GM18520 (cell line): Measurements from ENCODE around the gene LEKR1.

Source experiments
- ATAC-seq: cut with Tn5 transposase; IDR thresholded peaks from one replicate; pipeline ENCODE4 v1.9.1; 2021; ENCODE audit not compliant: unreplicated experiment

LEKR1 gene

DNA sequence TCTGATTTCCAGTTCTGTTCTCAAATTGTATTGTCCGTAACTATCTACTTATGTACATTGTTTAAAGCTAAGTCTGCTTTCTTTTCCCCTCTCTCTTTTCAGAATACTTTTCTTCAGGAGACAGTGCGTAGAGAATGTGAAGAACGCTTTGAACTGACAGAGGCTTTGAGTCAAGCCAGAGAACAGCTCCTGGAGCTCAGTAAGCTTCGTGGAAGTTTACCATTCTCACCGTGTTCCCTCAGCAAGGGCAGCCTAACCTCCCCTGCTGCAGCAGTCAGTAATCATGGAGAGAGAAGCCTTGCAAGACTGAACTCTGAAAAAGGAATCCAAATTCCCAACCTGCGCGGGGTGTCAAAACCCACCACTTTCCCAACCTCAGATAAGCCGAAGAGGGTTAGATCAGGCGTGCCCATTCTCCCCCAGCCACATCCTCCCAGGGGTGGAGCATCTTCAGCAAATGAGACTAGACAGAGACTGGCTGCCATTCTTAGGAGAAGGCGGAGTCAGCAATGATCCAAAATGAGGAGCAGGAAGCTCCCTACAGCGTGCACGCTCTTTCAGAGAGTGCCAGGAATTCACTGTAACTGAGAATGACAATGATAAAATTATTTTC lies 219.2 kb downstream of the LEKR1 start:
- ATAC-seq = no peak

DNA sequence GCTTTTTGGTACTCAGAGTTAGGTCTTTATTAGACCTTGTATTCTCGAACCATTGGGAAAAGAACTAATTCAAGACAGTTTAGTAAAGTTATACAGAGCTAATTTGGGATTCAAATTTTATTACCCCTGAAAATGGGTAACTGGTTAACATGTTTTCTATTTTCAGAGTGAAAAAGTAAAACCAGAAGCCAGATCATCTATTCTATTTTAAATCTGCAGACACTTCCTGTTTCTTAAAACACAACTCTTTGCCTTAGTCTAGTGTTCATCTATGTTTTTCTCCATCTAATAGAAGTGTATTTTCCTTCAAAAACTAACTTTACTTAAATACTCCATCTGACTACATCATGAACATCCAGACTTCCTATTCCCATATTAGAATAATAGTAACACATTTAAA lies 220.4 kb downstream of the LEKR1 start:
- ATAC-seq = no peak

DNA sequence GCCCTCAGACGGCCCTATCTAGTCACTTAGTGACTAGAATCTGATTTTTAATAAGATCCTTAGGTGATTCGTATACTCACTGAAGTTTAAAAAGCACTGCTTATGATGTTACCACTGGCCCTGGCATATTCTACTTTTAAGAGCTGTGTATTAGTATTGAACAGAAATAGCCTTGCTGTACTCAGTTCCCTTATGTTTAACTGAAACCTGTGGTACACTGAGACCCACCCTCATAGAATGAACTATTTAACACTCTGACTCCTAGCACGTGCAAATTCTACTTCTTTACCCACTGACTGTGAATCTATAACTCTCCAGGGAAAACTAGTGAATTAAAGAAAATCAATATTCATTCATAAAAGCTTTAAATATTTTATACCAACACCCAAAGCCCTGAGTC lies 224.9 kb downstream of the LEKR1 start:
- ATAC-seq = no peak

DNA sequence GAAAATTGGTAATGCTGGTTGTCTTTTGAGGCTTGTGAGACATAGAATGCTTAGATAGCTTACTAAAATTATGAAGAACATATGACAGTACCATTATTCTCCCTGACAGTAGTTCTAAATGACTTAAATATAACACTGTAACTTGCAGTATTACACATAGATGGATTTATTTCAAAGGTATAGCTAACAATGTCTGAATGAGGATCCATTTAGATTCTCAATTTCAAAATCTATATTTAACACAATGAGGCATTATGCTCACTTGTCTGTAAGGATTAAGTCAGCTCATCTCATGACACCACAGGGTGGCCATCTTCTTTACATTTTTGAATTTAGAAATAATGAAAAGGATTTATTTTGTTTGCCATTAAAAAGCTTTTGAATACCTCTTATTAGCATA lies 225.4 kb downstream of the LEKR1 start:
- ATAC-seq = no peak

DNA sequence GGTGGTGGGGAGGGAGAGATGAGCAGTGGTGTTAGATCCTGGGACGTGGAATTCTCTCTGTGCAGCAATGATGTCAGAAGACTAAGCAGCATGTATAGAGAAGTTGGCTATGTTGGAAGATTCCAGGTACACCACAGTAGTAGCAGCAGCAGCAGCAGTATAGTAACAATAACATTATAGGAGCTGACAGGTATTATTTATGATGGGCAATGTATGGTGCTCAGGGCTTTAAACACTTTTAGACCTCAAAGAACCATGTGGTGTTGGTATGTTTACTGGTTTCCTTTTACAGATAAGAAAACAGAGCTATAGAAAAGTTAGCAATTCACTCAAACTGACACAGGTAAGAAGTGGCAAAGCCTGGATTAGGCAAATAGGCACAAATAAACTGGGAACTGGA lies 229.9 kb downstream of the LEKR1 start:
- ATAC-seq = no peak

DNA sequence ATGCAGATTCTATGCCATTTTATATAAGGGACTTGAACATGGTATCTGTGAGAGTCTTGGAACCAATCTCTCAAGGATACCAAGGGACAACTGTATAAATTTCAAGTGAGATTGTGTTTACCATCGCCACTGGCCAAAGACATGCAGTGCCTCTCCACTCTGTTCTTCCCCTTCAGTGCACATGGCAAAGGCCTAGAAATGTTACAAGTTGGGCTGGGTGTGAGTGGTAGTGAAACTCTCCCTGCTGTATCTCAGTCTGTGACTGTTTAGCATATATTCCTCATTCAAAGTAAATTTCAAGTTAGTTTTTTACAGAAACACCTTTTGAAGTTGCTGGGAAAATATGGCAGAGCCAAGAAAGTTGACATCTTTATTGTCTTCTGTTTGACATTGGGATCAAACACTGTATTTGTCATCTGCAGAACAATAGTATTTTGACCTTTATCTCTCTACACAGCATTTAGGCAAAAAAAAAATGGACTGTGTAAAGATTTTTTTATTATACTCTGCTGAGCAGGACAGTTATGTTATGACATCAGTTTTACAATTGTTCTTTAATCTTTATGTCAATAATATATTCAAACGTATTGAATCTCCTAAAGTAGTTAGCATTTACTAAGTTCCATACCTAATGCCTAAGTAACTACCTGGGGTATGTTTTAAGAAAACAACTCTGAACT lies 232.4 kb downstream of the LEKR1 start:
- no peak for ATAC-seq

DNA sequence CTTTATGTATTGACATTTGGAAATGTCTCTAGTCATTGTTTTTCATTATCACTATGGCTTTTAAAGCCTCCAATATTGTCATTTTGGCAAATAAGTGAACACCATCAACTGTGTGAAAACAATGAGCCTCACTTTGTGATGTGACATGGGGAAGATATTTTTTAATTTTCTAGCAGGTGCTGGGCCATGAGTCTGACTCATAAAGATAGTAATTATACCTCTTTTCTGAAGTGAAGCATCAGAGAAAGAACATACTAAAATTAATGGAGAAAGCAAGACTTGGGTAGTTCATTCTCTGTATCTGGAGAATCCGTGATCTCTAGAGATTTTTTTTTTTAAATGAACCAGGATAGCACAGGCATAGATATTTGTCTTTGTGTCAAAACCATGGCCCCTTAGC lies 233.0 kb downstream of the LEKR1 start:
- ATAC-seq = no peak

DNA sequence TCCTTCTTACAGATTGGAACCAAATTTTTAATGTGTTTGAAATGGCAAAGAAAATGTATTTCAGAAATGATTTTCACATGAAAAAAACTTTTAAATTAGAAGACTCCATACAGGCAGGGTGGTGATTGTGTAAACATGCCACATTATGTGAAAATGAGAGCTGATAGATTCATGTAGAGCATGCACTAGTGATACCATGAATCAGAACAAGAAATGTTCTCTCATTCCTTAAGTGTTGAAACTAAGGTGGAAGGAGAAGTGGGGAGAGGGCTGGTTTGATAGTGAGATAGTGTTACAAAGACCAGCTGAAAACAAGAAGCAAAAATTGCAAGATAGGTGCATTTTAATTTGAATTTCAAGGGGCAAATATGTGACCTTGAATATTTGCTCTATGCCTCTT lies 233.5 kb downstream of the LEKR1 start:
- peak; percentile 63 for ATAC-seq

DNA sequence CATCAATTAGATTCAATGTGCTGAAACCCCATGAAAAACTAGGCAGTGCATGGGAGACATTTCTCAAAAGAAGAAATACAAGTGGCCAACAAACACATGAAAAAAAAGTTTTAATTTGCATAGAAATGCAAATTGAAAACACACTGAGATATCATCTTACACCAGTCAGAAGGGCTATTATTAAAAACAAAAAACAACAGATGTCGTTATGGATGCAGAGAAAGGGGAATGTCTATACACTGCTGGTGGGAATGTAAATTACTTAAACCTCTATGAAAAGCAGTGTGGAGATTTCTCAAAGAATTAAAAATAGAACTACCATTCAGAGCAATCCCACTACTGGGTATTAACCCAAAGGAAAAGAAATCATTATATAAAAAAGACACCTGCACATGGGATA lies 235.1 kb downstream of the LEKR1 start:
- no peak for ATAC-seq

DNA sequence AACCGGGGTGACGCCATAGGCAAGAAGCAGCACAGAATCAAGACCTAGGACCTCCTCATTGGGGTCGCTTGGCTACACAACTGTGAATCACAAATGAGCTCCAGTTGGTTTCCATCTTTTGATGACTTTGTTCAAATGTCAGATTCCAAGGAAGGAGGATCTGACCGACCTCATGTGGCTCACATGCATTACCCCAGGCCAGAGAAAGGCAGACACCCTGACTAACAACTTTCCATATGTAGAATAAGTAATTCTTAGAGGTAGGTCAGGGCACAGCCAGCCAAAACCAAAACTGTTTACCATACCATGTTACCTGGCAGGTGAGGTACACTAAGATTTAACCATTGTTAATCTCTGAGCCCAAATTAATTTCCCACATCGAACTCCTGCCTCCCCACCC lies 237.3 kb downstream of the LEKR1 start:
- no peak for ATAC-seq

DNA sequence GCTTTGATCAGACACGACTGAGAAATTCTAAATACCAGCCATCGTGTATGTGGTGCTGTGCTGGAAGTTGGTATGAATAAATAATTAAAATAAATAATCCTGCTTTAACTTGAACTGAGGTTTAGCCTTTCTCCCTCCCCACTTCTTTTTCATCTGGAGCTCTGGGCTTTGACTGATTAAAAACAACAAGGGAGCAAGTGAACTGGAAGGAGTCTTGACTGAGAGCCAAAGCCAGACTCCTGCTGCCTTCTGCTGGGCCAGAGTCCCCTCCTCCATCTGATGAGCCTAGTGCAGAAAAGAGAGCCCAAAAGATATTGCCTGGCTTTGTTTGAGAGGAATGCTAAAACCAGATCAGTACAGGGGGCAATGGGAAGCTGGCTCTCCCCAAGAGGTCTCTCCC lies 237.8 kb downstream of the LEKR1 start:
- ATAC-seq = no peak

DNA sequence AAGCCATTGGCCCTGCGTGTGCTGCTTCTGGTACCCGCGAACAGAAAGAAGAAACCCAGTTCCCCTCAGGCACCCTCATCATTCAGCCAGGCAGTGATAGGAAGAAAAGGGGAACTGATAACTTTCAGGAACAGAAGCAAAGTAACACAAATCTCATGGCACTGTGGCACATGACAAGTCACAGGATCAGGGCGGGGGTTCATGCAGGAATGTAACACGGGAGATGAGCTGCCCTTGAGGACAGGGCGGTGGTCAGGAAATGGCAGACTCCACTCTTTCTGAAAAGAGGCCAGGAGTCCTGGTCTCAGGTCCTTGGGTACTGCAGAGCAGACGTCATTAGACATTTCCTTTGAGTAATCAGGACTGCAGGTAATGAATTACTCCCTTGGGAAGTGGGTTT lies 238.2 kb downstream of the LEKR1 start:
- peak; percentile 29 for ATAC-seq

DNA sequence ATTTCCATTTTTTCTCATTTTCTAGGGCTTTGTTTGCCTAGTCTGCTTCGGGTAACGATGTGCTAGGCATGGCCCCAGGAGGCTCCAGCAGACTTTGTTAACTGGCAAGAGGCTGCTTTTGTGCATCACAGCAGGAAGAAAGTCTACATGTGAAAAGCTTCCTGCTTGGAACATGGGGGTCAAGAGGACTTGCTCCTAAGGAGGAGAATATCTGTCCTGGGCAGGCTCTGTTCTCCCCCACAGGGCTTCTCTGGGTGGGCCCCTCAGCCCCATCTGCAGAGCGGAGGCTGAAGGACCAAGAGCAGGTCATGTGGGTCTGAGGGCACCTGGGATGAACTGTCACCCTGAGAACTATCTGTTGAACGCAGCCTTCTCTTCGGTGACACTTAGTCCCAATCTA lies 239.0 kb downstream of the LEKR1 start:
- ATAC-seq = no peak

DNA sequence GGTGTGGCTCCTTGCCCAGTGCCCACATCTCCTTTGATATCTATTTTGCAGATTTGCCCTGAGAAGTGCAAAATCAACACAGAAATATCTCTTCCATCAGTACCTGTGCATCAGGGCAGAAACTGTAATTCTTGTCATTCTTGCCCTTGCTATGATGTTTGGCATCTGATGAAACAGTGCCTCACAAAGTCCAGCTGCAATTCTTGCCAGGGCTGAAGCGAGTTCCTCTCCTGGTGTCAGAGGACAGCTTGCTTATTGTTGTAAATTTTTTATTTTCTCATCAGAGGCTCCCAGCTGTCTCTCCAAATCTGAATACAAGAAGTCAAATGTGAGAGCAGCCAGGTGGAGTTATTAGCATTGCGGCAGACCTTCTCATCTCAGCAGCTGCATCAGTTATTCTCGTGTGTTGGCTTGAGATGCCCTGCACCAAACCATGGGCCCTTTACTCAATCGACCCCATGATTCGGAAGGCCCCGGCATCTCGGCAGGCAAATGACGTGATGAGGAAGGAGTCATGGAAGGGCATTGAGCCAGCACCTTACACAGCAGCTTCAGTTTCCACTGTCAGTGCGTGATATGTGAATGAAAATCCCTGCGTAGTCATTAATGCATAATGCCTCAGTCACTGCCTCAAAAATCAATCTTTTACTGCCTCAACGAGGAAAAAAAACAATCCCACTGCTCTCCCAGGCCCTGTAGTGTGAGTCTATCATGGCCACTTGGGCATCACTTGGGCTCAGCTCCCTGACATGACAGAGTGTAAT lies 240.4 kb downstream of the LEKR1 start:
- no peak for ATAC-seq

DNA sequence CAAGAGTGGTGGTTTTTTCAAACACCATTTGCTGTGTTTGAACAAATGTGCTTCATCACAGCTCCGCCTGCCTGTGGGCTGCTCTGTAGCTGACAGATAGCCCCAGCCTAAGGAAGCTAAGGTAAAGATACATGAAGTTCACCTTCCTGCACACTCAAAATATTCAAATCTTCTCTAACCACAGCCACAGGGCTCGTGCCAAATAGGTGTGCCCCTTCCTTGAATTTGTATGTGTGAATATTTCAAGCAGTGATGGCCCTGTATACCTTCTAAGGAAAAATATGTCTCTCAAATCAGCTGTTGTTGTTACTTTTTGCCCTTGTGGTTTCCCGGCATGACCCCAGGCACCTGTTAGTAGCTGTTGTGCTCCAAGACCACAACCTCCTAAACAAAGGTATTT lies 241.0 kb downstream of the LEKR1 start:
- peak; percentile 64 for ATAC-seq

DNA sequence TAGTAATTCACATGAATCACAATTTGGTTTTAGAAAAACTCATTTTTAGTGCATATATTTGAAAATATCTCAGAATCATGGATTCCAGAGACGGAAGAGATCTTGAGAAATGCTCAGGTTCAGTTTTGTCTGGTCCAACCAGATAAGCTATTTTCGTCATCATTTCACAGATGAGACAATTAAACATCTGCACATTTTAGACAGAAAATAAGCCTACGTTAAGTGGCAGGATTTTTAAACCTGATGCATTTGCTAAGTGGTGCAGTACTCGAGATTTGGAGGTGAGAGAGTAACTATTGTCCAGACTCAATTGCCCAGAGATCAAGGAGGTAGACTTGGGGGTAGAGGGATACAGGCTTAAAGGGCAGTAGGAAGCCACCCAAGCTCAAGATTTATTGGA lies 243.3 kb downstream of the LEKR1 start:
- no peak for ATAC-seq

DNA sequence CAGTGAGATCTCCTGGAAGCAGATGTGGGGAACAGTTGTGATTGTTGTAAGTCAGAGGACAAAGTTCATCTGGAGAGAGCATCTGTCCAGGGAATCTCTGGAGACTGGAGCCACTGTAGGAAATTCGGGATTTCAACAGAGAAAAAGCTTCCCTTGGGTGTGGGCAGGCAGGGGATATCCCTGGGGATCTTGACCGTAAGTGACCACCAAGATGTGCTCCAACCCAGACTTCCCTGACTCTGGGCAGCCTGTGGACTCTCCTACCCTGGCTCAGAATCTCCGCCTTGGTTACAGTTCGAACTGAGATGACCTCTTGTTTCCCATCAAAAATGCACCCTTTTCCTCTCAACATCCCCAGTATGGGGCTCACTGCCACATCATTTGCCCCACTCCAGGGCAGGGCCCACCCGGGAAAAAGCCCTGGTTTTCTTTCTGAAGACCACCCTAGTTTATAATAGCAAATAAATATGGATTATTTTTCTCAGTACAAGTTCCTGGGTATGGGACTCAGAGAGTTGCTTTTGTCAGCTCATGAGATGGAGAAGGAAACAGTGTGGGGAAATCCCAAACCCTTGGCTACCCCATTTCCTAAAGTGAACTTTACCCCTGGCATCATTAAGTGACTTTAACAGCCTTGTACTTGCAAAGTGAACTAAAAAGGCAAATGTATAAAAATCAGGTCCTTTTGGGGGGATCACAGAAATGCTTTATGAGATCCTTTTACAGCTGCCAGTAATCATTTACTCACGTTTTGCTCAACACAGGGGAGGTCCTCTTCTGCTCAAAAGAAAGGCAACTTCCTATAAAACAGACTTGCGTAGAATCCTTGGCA lies 243.9 kb downstream of the LEKR1 start:
- ATAC-seq = no peak

DNA sequence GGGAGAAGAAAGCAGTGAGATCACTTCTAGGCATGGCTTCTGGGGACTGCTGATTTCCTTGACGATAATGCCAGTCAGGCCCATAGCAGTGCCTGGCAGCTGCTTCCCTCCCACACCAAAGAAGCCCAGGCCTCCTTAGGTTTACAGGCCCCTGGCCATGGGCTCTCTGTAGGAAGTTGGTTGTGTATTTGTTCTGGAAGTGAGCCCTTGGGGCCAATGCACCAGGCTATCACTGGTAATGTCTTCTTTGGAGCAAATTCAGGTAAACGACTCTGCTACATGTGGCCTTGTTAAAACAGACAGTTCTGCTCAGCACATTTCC lies 244.5 kb downstream of the LEKR1 start:
- ATAC-seq = no peak

DNA sequence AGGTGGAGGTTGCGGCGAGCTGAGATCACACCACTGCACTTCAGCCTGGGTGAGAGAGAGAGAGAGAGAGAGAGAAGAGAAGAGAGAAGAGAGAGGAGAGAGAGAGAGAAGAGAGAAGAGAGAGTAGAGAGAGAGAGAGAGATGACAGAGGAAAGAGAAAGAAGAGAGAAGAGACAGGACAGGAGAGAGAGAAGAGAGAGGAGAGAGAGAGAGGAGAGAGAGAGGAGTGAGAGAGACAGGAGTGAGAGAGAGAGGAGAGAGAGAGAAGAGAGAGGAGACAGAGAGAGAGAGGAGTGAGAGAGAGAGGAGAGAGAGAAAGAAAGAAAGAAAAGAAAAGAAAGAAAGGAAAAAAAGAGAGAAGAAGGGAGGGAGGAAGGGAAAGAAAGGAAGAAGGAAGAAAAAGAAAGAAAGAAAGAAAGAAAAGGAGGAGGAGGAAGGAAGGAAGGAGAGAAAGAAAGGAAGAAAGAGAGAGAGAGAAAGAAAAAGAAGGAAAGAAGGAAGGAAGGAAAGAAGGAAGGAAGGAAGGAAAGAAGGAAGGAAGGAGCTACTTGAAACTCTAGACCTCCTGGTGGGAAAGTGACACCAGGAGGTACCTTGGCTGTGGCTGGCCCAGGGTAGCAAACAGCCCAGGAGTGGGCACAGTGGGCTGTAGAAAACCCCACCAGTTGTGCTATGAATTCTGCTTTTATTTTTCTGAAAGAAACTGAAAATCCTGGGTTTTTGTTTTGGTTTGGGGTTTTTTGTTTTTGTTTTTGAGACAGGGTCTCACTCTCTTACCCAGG lies 245.8 kb downstream of the LEKR1 start:
- no peak for ATAC-seq

DNA sequence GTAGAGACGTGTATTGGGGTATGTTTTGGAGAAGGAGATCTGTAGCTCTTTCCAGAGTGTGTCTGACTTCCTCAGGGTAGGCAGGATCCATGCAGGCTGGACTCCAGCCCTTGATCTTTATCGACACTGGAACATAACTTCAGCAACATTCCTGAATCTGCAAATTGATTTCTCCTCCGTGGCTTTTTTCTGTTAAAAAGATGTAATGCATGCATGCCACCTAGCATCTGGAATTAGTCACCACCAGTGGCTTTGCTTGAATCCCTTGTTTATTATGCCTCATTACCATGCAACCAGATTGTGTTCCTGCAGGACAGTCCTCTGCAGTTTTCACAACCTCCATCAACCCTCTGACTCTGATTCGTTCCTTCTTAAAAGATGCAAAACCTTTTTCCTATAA lies 247.7 kb downstream of the LEKR1 start:
- ATAC-seq = no peak

DNA sequence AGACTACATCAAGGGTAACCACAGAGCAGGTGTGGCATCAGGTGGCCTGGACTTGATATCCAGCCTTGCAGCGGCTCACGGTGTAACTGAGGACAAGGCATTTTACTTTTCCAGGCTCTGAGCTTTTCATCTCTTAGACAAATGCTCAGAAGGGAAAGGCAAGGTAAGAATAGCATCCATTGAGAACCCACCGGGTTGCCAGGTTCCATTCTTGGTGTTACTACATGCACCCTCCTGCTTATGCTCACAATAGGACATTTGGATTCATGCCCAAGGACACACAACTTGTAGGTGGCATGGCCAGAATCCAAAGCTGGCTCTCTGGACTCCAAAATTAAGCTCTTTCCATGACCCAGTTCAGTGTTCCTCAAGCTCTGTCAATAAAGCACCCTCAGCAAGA lies 248.3 kb downstream of the LEKR1 start:
- ATAC-seq = no peak
